Measurements from ENCODE around the gene PALLD. TPM values are rescaled to one million over a fixed set of nuclear protein-coding genes. Genes with fewer than 3 reads are reported as not detected.

The PALLD gene
- total RNA-seq, 1 experiment from 2014 or later, result 166 TPM

- Histone ChIP-seq H3K27me3 (ENCODE audit: insufficient read depth, low read length) (no peaks in the 10 kb centered on the region), H3K4me1 (ENCODE audit: control insufficient read depth in 1 of 2, insufficient read depth in 2 of 2, low read length in 2 of 2) (peaks cover 22 to 60% of the 10 kb centered on the region in 2 experiments), H2AFZ (ENCODE audit: low read depth, low read length, poor library complexity, severe bottlenecking) (no peak overlapping the region), H3K27ac (ENCODE audit: low read depth, low read length) (peak overlapping the region; percentile 2; the same call in 1 of the 2 replicates), H3K9me3 (ENCODE audit: control insufficient read depth in 1 of 2, insufficient read depth in 1 of 2, low read depth in 1 of 2, low read length in 2 of 2) (no peaks in the 10 kb centered on the region), H3K4me2 (ENCODE audit: low read length) (peak overlapping the region; percentile 33; the same call in 1 of the 2 replicates), H4K20me1 (ENCODE audit: insufficient read depth) (no peaks in the 10 kb centered on the region), H3K4me3 (replicated peaks in 1 of 2; ENCODE audit: low read depth in 1 of 2, low read length in 2 of 2) (no peak overlapping the region), H3K79me2 (ENCODE audit: insufficient read depth, low read length) (peaks cover 16% of the 10 kb centered on the region), H3K36me3 (ENCODE audit: control insufficient read depth in 1 of 2, insufficient read depth in 2 of 2, low read length in 2 of 2) (peaks cover 10 to 26% of the 10 kb centered on the region in 2 experiments; a peak in 3 of 4 replicates), H3K9me2 (ENCODE audit: insufficient read depth) (no peaks in the 10 kb centered on the region), H3K9ac (ENCODE audit: low read length) (peak overlapping the region; percentile 12; the same call in 1 of the 2 replicates)
- no peak for ATAC-seq
- ChIA-PET POLR2A (interaction anchor here (0.8 kb wide), 1 partner anchor 11 kb away, joined by 3 read pairs; no protein-coding TSS in a partner anchor), RAD21 (ENCODE audit: low non-redundant PET in 1 of 2, low total read pairs in 2 of 2, uncharacterized antibody in 2 of 2, unreplicated experiment in 2 of 2) (no interaction called here), CTCF (no interaction called here)
- no peak for TF ChIP-seq ELF1 (IDR thresholded peaks at IDR 0.05; ENCODE audit: borderline replicate concordance, low read depth)
- intact Hi-C loops (cut with micrococcal nuclease), result no loop called here
- no peak for DNase-seq (ENCODE audit: low read depth, low spot score)
- BruUV-seq (replicated peaks), result no TSS peak
Measured at GRCh38 chr4:168475745-168476144, 21.1 kb upstream of the PALLD start.

GRCh38 chr4:168478868-168479267, 18.0 kb upstream of the PALLD start:
- H3K4me1 ChIP-seq (ENCODE audit: control insufficient read depth in 1 of 2, insufficient read depth in 2 of 2, low read length in 2 of 2), result peaks cover 48 to 88% of the 10 kb centered on the region in 2 experiments
- no peak overlapping the region for H3K9ac ChIP-seq (ENCODE audit: low read length)
- TF ChIP-seq JUND (IDR thresholded peaks at IDR 0.05) (no peak), POLR2AphosphoS5 (IDR thresholded peaks at IDR 0.05; ENCODE audit: low read depth, low read length) (peak; percentile 27; the same call in 1 of the 2 replicates)
- H3K27ac ChIP-seq (ENCODE audit: low read depth, low read length), result peak overlapping the region; percentile 97; the same call in 1 of the 2 replicates
- ChIA-PET POLR2A (no interaction called here), CTCF (no interaction called here), RAD21 (ENCODE audit: low non-redundant PET in 1 of 2, low total read pairs in 2 of 2, uncharacterized antibody in 2 of 2, unreplicated experiment in 2 of 2) (no interaction called here)
- no peaks in the 10 kb centered on the region for H3K27me3 ChIP-seq (ENCODE audit: insufficient read depth, low read length)
- no peaks in the 10 kb centered on the region for H3K9me3 ChIP-seq (ENCODE audit: control insufficient read depth in 1 of 2, insufficient read depth in 1 of 2, low read depth in 1 of 2, low read length in 2 of 2)
- no peaks in the 10 kb centered on the region for H3K9me2 ChIP-seq (ENCODE audit: insufficient read depth)
- no peak for ATAC-seq
- no peak overlapping the region for H3K4me2 ChIP-seq (ENCODE audit: low read length)
- no peak for DNase-seq (ENCODE audit: low read depth, low spot score)
- peaks cover 0 to 7% of the 10 kb centered on the region in 2 experiments; a peak in 1 of 4 replicates for H3K36me3 ChIP-seq (ENCODE audit: control insufficient read depth in 1 of 2, insufficient read depth in 2 of 2, low read length in 2 of 2)
- H2AFZ ChIP-seq (ENCODE audit: low read depth, low read length, poor library complexity, severe bottlenecking), result no peak overlapping the region
- BruUV-seq (replicated peaks), result no TSS peak
- peaks cover 16% of the 10 kb centered on the region for H3K79me2 ChIP-seq (ENCODE audit: insufficient read depth, low read length)
- no peak overlapping the region for H3K4me3 ChIP-seq (replicated peaks in 1 of 2; ENCODE audit: low read depth in 1 of 2, low read length in 2 of 2)
- intact Hi-C loops (cut with micrococcal nuclease), result no loop called here
- no peaks in the 10 kb centered on the region for H4K20me1 ChIP-seq (ENCODE audit: insufficient read depth)
